ENCODE measurements around the gene KSR1. TPM values are rescaled to one million over a fixed set of nuclear protein-coding genes. Genes with fewer than 3 reads are reported as not detected.

KSR1 gene
- total RNA-seq, 4 donors from 2014 or later, result 26.0 to 37.5 (median 35.0) TPM

DNA sequence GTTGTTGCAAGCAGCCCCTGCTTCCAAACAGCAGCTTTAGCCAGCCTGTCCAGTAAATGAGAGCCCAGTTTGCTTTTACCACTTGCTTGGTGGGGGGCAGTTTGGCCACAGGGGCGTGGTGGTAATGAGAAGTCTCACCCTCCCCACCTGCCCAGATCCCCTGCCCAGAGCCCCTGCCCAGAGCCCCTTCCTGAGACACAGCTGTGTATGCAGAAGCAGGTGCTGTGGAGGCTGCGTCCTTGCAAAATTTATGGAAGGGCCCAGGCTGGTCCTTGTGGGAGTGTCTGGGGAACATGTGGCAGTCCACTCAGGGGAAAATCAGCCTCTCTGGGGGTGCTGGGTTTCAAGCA lies 147.1 kb downstream of the KSR1 start:
- no peak for TF ChIP-seq POLR2A (IDR thresholded peaks at IDR 0.05)
- TF ChIP-seq, protein P1, sequence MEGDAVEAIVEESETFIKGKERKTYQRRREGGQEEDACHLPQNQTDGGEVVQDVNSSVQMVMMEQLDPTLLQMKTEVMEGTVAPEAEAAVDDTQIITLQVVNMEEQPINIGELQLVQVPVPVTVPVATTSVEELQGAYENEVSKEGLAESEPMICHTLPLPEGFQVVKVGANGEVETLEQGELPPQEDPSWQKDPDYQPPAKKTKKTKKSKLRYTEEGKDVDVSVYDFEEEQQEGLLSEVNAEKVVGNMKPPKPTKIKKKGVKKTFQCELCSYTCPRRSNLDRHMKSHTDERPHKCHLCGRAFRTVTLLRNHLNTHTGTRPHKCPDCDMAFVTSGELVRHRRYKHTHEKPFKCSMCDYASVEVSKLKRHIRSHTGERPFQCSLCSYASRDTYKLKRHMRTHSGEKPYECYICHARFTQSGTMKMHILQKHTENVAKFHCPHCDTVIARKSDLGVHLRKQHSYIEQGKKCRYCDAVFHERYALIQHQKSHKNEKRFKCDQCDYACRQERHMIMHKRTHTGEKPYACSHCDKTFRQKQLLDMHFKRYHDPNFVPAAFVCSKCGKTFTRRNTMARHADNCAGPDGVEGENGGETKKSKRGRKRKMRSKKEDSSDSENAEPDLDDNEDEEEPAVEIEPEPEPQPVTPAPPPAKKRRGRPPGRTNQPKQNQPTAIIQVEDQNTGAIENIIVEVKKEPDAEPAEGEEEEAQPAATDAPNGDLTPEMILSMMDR (IDR thresholded peaks at IDR 0.05), result no peak
- intact Hi-C loops (cut with DNase I; ENCODE audit: low total_unique reads), result loop anchor here (5.0 kb wide), 2 partner anchors 49 to 251 kb away; no protein-coding TSS in a partner anchor
- no peak overlapping the region for H3K4me3 ChIP-seq (ENCODE audit: low read depth, poor library complexity, severe bottlenecking)
- DNase-seq (ENCODE audit: low spot score in 2 of 2), result no peak
- WGBS, 2 donors, result 83 to 100% methylated on average over 2 of the region's 2 CpGs

- no peak for DNase-seq (ENCODE audit: low spot score in 2 of 2)
- intact Hi-C loops (cut with DNase I; ENCODE audit: low total_unique reads), result loop anchor here (5.0 kb wide), 2 partner anchors 48 to 252 kb away; no protein-coding TSS in a partner anchor
- no peak overlapping the region for H3K4me3 ChIP-seq (ENCODE audit: low read depth, poor library complexity, severe bottlenecking)
- WGBS, 2 donors, result 92 to 94% methylated on average over 22 of the region's 22 CpGs
- TF ChIP-seq, protein P1 (IDR thresholded peaks at IDR 0.05), result no peak
- TF ChIP-seq POLR2A (IDR thresholded peaks at IDR 0.05), result no peak
Observed at GRCh38 chr17:27603880-27604794, 147.9 kb downstream of the KSR1 start.

GRCh38 chr17:27605409-27605808 lies 149.2 kb downstream of the KSR1 start:
- intact Hi-C loops (cut with DNase I; ENCODE audit: low total_unique reads), result no loop called here

DNA sequence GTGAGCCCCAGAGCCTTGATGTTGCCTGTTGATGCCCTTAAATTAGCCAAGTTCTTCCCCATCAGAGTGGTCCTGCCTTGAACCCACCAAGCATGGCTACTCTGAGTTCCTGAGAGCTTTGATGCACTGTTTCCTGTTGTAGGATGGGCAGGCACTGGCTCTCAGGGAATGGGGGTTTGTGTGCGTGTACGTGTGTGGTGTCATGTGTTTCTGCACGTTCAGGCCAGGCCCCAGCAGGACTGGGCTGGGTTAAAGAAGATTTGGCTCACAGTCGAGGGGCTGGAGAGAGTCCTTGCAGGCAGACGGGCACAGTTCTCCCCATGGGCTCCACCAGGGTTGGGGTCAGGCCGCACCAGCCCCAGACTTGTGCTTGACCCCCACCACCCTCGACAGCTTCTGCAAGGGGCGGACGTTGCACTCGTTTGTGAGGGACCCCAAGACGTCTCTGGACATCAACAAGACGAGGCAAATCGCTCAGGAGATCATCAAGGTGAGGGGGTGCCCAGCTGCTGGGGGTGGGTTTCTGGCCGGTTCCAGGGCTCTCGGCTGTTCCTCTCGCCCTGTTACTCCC lies 151.4 kb downstream of the KSR1 start:
- intact Hi-C loops (cut with DNase I; ENCODE audit: low total_unique reads), result no loop called here
- DNase-seq (ENCODE audit: low spot score in 2 of 2), result no peak
- 78% methylated on average over 16 of the region's 16 CpGs for WGBS, 2 donors
- TF ChIP-seq POLR2A (IDR thresholded peaks at IDR 0.05), result no peak
- TF ChIP-seq, protein P1 (IDR thresholded peaks at IDR 0.05), result no peak
- no peak overlapping the region for H3K4me3 ChIP-seq (ENCODE audit: low read depth, poor library complexity, severe bottlenecking)

More at GRCh38 chr17:27605409-27605808, 149.2 kb downstream of the KSR1 start:
- DNase-seq (ENCODE audit: low spot score in 2 of 2), result no peak
- no peak overlapping the region for H3K4me3 ChIP-seq (ENCODE audit: low read depth, poor library complexity, severe bottlenecking)
- TF ChIP-seq, protein P1 (IDR thresholded peaks at IDR 0.05), result no peak
- TF ChIP-seq POLR2A (IDR thresholded peaks at IDR 0.05), result no peak
- WGBS, 2 donors, result 91 to 96% methylated on average over 20 to 25 of the region's 25 CpGs

DNA sequence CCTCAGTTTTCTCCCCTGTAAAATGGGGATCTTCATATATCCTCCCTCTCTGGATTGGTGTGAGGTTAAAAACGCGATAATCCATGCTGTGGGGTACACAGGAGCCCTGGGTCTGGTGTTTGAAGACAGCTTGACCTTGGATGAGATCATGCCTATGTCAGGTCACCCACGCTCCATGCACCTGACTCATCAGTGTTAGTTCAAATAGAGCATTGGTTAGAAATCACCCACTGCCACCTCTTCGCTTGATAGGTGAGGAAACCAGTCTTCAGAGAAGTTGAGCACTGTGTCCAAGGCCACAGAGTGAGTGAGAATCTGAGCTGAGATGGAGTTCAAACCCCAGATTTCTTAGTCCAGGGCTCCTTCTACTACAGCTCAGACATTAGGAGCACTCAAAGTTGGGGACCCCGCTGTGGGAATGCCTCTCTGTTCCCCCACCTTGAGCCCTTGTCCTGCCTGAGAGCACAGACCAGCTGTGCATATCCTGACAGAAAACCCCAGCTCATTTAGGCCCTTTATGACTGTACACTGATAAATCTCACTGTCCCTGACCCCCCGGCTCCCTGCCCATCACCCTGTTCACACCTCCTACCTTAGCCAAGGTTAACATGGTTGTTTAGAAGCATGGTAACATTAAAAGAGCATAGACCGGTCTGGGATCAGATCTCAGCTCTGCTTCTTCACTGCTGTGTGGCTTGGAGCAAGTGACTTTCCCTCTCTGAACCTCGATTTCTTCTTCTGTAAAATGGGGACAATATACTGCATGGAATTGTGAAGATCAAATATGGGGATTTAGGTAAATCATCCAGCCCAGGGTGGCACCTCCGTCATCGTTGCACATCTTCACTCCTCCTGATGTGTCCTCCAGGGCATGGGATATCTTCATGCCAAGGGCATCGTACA lies 152.3 kb downstream of the KSR1 start:
- DNase-seq (ENCODE audit: low spot score in 2 of 2), result no peak
- intact Hi-C loops (cut with DNase I; ENCODE audit: low total_unique reads), result no loop called here
- no peak overlapping the region for H3K4me3 ChIP-seq (ENCODE audit: low read depth, poor library complexity, severe bottlenecking)
- 94 to 97% methylated on average over 11 of the region's 11 CpGs for WGBS, 2 donors
- TF ChIP-seq, protein P1 (IDR thresholded peaks at IDR 0.05), result no peak
- TF ChIP-seq POLR2A (IDR thresholded peaks at IDR 0.05), result no peak
